Occipital lobe (tissue), 2 donors: Measurements from ENCODE around the gene EML5. TPM values are rescaled to one million over a fixed set of nuclear protein-coding genes. Genes with fewer than 3 reads are reported as not detected.

Experiments used
- DNase-seq: peaks from one replicate; lab custom pipeline; 2025; lab: John Stamatoyannopoulos, UW
- total RNA-seq: library from RNA; depleted of rRNA; stranded (reverse); fragments of >200 nt; gene quantifications from one replicate; pipeline ENCODE4 v1.2.3, GENCODE V29; 2014

The EML5 gene
- total RNA-seq, 1 donor from 2014 or later, result 30.3 TPM

- no peak for DNase-seq
Observed at GRCh38 chr14:88618476-88618875, 174.3 kb downstream of the EML5 start.

DNA sequence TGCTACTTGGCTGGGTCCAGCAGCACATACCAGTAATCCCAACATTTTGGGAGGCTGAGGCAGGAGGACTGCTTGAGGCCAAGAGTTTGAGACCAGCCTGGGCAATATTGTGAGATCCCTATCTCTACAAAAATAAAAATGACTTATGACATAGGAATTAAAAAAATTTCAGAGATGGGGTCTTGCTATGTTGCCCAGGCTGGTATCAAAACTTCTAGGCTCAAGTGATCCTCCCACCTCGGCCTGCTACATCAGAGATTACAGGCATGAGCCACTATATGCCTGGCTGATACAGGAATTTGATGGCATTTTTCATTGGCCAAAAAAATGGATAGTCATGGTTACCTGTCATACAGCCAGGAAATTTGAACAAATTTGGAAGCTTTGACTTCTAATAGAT is 175.3 kb downstream of the EML5 start:
- no peak for DNase-seq

DNA sequence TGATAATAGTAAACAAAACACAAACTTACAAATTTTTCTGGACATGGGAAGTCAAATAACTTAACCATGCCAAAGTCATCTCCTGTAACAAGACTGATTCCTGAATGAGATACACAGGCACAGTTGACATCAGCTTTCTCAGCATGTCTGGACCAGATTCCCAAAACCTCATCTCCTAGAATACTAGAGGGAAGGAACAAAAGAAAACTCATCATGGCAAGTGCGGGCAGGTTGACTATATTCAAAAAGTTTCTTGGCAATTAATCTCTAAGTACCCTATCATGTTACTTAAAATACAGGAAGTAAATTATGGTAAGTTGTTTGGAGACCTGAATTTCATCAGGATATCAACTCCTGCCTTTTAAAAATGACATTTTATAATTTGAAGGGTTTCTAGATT is 176.1 kb downstream of the EML5 start:
- no peak for DNase-seq

- no peak for DNase-seq
Observed at GRCh38 chr14:88614218-88614907, 178.4 kb downstream of the EML5 start.

DNA sequence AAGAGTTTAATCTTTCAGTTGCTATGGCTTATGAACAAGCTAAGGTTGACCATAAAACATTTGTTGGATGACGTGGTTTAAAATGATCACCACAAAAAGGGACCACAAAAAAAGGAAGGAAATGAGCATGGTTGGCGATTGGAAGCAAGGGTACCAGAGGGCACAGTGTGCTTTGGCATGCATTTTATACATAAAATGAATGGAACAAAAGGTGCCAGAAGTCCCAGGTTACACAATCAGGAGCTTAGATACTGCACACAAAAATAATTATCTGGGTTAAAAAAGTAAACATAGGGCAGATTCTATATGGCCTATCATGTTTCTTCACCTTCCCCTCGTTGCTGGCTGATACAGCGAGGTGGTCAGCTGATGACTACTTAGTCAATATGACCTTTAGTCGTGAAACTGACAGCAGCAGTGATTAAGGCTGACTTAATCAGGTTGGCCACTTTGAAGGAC is 179.2 kb downstream of the EML5 start:
- DNase-seq, result no peak

- DNase-seq, result no peak
Observed at GRCh38 chr14:88612981-88613380, 179.8 kb downstream of the EML5 start.

GRCh38 chr14:88611878-88612277 is 180.9 kb downstream of the EML5 start:
- DNase-seq, result no peak

DNA sequence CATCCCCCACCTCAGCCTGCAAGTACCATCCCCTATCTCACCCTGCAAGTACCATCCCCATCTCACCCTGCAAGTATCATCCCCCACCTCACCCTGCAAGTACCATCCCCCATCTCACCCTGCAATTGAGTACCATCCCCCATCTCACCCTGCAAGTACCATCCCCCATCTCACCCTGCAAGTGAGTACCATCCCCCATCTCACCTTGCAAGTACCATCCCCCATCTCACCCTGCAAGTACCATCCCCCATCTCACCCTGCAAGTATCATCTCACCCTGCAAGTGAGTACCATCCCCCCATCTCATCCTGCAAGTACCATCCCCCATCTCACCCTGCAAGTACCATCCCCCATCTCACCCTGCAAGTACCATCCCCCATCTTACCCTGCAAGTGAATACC is 184.9 kb downstream of the EML5 start:
- DNase-seq, result no peak

GRCh38 chr14:88605594-88605993 is 187.2 kb downstream of the EML5 start:
- DNase-seq, result no peak

GRCh38 chr14:88604212-88604611 is 188.5 kb downstream of the EML5 start:
- no peak for DNase-seq

- DNase-seq, result no peak
Observed at GRCh38 chr14:88599761-88600439, 192.9 kb downstream of the EML5 start.

GRCh38 chr14:88599326-88599725 is 193.4 kb downstream of the EML5 start:
- no peak for DNase-seq

DNA sequence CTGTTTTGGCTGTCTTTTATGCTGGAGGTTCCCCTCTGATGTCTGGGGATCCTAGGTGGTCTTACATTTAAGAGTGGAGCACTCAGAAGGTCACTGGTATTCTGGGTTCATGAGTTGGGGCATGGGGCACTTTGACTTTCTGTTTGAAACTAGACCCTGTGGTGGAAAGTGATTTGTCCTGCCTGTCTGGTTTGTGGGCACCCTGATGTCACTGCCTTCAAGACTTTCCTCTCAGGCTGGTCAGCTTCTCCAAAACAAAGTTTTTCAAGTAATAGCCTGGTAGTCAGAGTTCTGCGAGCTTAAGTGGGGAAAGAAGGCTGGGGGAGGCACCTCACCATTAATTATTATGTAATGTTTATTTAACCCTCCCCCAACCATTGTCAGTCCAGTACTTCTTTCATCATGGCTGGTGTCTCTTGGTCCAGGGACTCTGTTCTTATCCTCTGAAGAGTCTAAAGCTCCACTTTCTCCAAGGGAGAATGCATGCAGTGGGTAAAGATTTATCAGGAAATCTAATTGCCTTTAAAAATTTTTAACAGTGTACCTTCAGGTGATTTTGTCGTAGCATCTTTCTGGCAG is 194.6 kb downstream of the EML5 start:
- DNase-seq, result no peak

GRCh38 chr14:88597601-88598000 is 195.2 kb downstream of the EML5 start:
- no peak for DNase-seq

- no peak for DNase-seq
Observed at GRCh38 chr14:88597038-88597437, 195.7 kb downstream of the EML5 start.

DNA sequence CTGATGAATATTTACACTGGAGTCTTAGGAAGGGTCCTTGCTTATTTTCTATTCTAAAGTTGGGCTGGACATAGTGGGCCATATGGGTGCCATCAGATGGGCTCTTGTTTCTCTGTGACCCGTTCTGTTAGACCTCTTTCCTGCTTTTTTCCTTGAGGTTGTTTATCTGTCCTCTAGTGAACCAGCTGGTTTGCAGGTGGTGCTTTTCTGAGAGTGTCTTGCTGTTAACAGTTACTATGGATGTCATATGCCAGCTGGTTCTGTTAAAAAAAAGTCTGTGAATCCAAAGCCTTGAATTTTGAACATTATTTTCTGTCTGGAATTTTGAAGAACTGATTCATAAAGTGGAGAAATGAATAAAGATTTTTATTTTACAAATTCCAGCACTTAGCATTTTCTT is 200.7 kb downstream of the EML5 start:
- no peak for DNase-seq

DNA sequence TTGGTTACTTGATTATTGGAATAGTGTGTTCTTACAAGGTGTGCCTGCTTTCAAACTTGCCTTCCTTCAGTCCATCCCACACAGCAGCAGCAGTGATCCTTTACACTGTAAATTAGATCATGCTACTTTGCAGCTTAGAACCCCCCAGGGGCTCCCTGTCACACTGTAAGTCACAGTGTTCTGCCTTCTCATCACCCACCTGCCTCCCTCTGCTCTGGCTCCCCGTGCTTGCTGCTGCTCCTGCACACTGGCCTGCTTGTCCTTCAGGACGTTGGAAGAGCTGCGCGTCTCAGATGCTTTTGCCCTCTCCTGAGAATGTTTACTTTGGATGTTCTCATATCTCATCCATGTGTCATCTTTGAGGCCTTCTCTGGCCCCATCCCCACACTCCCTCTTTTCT is 202.6 kb downstream of the EML5 start:
- no peak for DNase-seq

DNA sequence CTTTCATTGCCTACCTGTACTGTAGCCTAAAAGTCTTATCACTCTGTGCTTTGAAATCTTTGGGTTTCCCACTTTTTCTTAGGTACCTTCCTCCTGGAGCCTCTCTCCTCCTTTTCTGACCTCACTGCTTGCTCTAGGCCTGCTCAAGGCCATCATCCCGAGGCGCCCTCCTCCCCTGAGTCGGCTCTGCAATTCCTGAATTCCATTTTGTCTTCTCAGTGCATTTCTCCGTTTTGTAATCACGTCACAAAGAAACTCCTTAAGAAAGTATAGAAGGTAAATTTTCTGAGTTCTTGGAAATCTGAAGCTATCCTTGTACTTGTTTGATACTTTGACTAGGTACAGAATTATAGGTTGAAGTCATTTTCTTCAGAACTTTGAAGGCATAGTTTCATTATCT is 204.7 kb downstream of the EML5 start:
- no peak for DNase-seq

GRCh38 chr14:88584451-88584850 is 208.3 kb downstream of the EML5 start:
- DNase-seq, result no peak

GRCh38 chr14:88576222-88576621 is 216.5 kb downstream of the EML5 start:
- no peak for DNase-seq

GRCh38 chr14:88572117-88572516 is 220.6 kb downstream of the EML5 start:
- DNase-seq, result no peak

GRCh38 chr14:88568196-88568595 is 224.6 kb downstream of the EML5 start:
- DNase-seq, result no peak

DNA sequence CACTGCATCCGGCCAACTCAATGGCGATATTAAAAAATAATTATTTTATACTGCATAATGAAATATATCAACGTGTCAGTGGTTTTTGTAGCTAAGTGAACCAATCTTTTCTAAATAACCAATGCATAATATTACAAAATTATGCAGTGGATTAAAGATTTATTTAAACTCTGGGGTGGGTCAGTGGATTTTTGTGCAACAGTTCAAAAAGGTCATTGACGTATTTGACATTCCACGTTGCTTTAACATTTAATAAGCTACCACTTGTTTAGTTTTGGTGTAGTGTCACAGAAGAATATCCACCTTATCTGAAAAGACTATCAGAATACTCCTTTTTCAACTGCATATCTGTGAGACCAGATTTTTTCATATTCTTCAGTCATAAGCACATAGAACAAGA is 227.3 kb downstream of the EML5 start:
- no peak for DNase-seq
